Measurements from ENCODE around the gene RGS17.

Gene RGS17, protein sequence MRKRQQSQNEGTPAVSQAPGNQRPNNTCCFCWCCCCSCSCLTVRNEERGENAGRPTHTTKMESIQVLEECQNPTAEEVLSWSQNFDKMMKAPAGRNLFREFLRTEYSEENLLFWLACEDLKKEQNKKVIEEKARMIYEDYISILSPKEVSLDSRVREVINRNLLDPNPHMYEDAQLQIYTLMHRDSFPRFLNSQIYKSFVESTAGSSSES

DNA sequence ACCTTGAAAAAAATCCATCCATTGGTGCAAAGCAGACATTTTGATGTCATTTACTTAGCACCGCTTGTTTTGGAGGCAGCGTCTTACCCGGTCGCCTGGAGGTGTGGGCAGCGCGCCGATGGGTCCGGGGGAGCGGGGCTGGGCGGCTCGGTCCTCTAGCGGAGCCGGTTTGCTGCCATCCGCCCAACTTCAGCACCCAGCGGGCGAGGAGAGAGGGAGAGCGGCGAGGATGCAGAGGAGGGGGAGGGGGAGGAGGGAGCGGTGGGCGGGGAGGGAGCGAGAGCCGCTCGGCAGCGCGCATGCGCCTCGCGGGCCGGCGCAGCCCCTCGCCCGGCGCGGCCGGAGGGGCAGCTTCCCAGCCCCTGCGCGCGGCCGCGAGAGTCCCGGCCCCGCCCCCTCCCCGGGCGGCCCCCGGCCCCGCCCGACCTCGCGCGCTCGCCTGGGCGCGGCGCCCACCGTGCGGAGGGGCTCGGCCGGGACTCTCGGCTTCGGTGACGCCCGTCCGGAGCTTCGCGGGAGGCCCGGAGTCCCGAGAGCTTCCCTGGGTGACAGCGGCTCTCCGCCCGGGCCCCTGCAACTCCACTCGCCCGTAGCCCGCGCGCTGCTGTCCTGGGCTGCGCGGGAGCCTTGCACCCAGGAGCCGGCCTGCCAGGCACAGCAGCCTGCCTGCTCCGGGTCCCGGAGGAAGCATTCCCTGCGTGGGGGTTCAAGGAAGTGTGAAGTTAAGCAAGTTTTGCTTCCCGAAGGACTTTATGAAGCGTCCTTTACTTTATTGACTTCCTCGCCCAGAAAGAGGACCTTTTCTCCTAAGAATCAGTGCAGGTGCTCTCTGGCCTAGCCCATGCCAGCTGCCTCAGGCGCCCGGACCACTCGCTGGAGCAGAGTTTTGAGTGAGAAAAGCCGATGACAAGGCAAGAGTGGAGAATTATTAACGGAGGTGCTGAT is at the start of gene RGS17:
Gene RGS17 (minus strand): TSS at position 246 of the 945 bp plus-strand sequence. CDS start 87,264 bp downstream, outside the sequence.
- FAIRE-seq (no peak), DNase-seq (ENCODE audit: insufficient read length, low spot score) (peak; percentile 81)
- TF ChIP-seq, protein P1, sequence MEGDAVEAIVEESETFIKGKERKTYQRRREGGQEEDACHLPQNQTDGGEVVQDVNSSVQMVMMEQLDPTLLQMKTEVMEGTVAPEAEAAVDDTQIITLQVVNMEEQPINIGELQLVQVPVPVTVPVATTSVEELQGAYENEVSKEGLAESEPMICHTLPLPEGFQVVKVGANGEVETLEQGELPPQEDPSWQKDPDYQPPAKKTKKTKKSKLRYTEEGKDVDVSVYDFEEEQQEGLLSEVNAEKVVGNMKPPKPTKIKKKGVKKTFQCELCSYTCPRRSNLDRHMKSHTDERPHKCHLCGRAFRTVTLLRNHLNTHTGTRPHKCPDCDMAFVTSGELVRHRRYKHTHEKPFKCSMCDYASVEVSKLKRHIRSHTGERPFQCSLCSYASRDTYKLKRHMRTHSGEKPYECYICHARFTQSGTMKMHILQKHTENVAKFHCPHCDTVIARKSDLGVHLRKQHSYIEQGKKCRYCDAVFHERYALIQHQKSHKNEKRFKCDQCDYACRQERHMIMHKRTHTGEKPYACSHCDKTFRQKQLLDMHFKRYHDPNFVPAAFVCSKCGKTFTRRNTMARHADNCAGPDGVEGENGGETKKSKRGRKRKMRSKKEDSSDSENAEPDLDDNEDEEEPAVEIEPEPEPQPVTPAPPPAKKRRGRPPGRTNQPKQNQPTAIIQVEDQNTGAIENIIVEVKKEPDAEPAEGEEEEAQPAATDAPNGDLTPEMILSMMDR (IDR thresholded peaks at IDR 0.05; ENCODE audit: insufficient read depth, missing control alignments): no peak

GRCh38 chr6:153172815-153173214 is 41.7 kb upstream of the RGS17 start:
- DNase-seq (ENCODE audit: insufficient read length, low spot score) (no peak), FAIRE-seq (peak; percentile 25)

GRCh38 chr6:153170511-153170910 is 39.4 kb upstream of the RGS17 start:
- TF ChIP-seq, protein P1 (IDR thresholded peaks at IDR 0.05; ENCODE audit: insufficient read depth, missing control alignments): no peak
- FAIRE-seq: no peak
- DNase-seq (ENCODE audit: insufficient read length, low spot score): no peak

More at GRCh38 chr6:153172815-153173214, 41.7 kb upstream of the RGS17 start:
- TF ChIP-seq, protein P1 (IDR thresholded peaks at IDR 0.05; ENCODE audit: insufficient read depth, missing control alignments): no peak

DNA sequence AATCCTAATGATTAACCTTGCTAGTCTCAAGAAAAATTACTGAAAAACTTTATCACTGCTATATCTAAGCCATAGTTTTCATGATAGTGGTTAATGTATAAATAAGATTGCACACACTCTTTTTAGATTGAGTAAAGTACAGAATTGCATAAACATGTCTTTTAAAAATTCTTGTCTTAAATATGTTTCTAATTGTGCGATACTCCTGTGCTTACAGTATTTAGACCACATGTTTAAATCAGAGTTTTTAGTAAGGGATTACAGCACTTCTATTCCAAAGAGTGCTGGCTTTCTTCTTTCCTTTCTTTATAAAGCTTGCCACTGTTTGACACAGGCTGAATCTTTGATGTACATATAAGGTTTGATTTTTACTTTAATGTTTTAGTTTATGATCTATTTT is 36.8 kb upstream of the RGS17 start:
- TF ChIP-seq, protein P1 (IDR thresholded peaks at IDR 0.05; ENCODE audit: insufficient read depth, missing control alignments): no peak
- no peak for FAIRE-seq
- DNase-seq (ENCODE audit: insufficient read length, low spot score): no peak

DNA sequence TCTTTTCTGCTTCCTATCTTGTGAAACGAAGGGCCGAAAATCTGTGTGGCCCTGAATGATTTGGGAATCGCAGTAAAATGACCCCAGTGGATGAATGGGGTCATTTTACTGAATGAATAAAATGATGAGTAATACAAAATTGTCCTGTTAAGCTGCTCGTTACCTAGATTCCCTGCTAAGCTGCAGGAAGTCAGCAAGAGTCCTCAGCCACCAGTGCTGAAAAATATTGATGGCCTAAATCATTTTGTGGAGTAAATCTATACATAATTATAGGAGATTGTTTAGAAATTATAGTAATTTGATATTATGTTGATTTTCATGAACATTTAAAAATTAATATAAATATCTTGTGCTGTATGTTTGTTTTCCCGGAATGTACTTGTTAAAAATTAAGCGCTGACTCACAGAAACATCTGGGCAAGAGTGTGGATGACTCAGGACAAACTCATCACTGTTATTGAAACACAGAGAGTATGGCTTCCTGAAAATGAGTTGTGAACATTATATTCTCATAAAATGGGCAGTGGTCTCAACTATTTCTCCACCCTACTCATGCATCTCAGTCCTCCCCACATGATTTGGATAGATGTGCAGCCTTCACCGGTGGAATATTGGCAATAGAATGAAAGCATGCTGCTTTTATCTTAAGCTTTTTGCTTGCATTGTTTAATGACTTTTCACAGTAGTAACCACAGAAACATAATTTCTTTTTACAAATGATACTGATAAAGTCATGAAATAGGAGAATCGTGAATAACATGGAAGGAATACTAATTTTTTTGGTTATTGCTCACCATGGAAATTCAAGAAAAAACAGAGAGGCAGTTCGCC is 36.2 kb upstream of the RGS17 start:
- TF ChIP-seq, protein P1 (IDR thresholded peaks at IDR 0.05; ENCODE audit: insufficient read depth, missing control alignments): no peak
- DNase-seq (ENCODE audit: insufficient read length, low spot score): no peak
- FAIRE-seq: no peak

GRCh38 chr6:153162646-153163045 is 31.6 kb upstream of the RGS17 start:
- FAIRE-seq (peak; percentile 96), DNase-seq (ENCODE audit: insufficient read length, low spot score) (no peak)
- TF ChIP-seq, protein P1 (IDR thresholded peaks at IDR 0.05; ENCODE audit: insufficient read depth, missing control alignments): no peak
